ENCODE measurements around the gene CIB4.

CIB4 gene

DNA sequence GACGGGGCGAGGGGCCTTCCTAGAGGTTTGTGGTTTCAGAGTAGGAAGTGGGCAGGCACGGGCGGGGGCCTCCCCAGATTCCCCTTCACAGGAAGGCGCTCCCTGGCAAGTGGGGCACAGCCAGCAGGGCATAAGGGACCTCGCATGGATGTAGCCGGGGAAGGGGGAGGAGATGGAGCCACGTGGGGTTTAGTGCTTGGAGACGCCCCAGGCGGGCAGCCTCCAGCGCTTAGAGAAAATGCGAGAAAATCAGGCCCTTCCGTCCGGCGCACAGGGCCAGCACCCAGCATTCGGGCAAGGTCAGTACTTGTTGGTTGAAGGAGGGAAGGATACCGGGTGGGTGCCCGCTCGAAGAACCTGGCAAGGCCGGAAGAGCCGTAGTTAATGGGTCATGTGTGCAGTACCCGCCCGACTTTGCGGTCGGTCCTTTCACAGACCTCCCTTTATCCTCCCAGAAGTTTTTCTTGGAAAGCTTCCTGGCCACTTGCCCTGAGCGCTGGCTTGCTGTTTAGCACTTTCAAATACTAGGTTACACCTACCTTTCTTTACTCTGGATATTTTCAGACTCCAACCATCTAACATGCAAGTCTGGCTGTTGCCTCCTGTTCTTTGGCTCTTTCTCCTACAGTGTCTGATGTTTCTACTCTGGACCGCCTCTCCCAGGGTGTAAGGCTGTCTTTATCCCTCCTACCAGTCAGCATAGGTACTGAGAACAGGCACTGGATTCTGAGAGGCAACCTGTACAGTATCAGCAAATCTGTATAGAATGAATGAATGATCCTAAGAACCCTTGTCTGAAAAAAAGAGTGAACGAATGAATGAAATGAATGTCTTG, 78.1 kb downstream of the CIB4 start:
- TF ChIP-seq RARB (CRISPR knock-in tag; IDR thresholded peaks at IDR 0.05) (no peak), CREB5 (CRISPR knock-in tag; IDR thresholded peaks at IDR 0.05; ENCODE audit: low read depth) (no peak), ZNF565 (CRISPR knock-in tag; conservative IDR thresholded peaks at IDR 0.05; ENCODE audit: low read depth) (no peak), OSR1 (CRISPR knock-in tag; IDR thresholded peaks at IDR 0.05) (no peak), SNAI2 (CRISPR knock-in tag; IDR thresholded peaks at IDR 0.05) (no peak), TOX (CRISPR knock-in tag; IDR thresholded peaks at IDR 0.05; ENCODE audit: borderline replicate concordance) (no peak), GLIS3 (CRISPR knock-in tag; IDR thresholded peaks at IDR 0.05) (no peak), BACH2 (CRISPR knock-in tag; IDR thresholded peaks at IDR 0.05; ENCODE audit: borderline replicate concordance) (no peak), ZNF8 (CRISPR knock-in tag; IDR thresholded peaks at IDR 0.05) (no peak), ARNTL (CRISPR knock-in tag; IDR thresholded peaks at IDR 0.05; ENCODE audit: borderline replicate concordance, low read depth) (no peak)
- ATAC-seq, result no peak

DNA sequence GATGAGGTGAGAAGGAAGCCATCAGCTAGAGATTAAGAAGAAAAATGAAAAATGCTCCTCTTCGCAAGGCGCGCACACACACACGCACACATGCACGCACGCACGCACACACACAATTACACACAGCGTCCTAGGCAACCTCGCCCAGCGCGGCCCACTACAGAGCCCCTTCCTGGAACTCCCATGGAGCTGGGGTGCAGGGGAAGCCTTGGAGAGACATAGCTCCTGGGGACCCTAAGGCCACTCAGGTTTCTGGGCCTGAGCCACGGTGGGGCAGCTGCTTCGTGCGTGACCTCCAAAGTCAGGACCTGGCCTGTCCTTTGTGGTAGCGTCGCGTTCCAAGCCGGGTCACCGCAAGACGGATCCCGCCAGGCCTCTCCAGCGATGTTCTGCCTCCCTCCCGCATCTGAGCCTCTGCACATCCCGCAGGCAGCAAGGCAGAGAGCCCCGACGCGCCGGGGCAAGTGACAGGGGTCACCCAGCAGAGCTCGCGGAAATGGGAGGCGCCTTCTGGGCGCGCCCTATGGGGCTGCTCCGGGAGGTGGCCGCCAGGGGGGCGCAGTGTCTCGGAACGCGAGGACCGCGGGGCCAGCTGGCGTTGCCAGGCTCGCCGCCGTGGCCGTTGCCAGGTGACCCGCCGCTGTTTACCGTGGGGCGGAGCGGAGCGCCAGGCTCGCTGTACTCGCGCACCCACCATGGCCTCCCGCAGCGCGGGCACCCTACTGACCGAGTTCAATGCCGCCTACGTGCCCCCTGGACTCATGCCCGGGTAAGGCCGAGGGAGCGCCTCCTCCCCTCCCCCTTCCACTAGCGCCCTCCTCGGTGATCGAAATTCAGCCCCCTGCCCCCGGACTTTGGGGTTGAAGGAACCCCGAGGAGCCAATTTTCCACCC, 79.0 kb downstream of the CIB4 start:
- peak; percentile 73 for ATAC-seq
- TF ChIP-seq ZFP3 (CRISPR knock-in tag; IDR thresholded peaks at IDR 0.05), result no peak
- no peak for TF ChIP-seq PPARA (CRISPR knock-in tag; IDR thresholded peaks at IDR 0.05; ENCODE audit: borderline replicate concordance)
- no peak for TF ChIP-seq ZNF565 (CRISPR knock-in tag; conservative IDR thresholded peaks at IDR 0.05; ENCODE audit: low read depth)
- TF ChIP-seq SNAI2 (CRISPR knock-in tag; IDR thresholded peaks at IDR 0.05), result no peak
- TF ChIP-seq TCF4 (CRISPR knock-in tag; IDR thresholded peaks at IDR 0.05; ENCODE audit: borderline replicate concordance), result peak; percentile 25; the same call in 1 of the 2 replicates
- no peak for TF ChIP-seq ZNF8 (CRISPR knock-in tag; IDR thresholded peaks at IDR 0.05)

GRCh38 chr2:26561376-26561775, 79.8 kb downstream of the CIB4 start:
- no peak for ATAC-seq
- TF ChIP-seq OSR1 (CRISPR knock-in tag; IDR thresholded peaks at IDR 0.05), result no peak
- TF ChIP-seq ESRRG (CRISPR knock-in tag; IDR thresholded peaks at IDR 0.05), result no peak
- TF ChIP-seq, protein P1, sequence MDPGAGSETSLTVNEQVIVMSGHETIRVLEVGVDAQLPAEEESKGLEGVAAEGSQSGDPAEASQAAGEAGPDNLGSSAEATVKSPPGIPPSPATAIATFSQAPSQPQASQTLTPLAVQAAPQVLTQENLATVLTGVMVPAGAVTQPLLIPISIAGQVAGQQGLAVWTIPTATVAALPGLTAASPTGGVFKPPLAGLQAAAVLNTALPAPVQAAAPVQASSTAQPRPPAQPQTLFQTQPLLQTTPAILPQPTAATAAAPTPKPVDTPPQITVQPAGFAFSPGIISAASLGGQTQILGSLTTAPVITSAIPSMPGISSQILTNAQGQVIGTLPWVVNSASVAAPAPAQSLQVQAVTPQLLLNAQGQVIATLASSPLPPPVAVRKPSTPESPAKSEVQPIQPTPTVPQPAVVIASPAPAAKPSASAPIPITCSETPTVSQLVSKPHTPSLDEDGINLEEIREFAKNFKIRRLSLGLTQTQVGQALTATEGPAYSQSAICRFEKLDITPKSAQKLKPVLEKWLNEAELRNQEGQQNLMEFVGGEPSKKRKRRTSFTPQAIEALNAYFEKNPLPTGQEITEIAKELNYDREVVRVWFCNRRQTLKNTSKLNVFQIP (CRISPR knock-in tag; IDR thresholded peaks at IDR 0.05; ENCODE audit: borderline replicate concordance, low read depth), result no peak
- no peak for TF ChIP-seq ZNF8 (CRISPR knock-in tag; IDR thresholded peaks at IDR 0.05)
- TF ChIP-seq ZNF565 (CRISPR knock-in tag; conservative IDR thresholded peaks at IDR 0.05; ENCODE audit: low read depth), result no peak
- no peak for TF ChIP-seq ZFP3 (CRISPR knock-in tag; IDR thresholded peaks at IDR 0.05)
- TF ChIP-seq CSRNP3 (CRISPR knock-in tag; IDR thresholded peaks at IDR 0.05), result no peak
- no peak for TF ChIP-seq PATZ1 (CRISPR knock-in tag; IDR thresholded peaks at IDR 0.05; ENCODE audit: borderline replicate concordance)
- TF ChIP-seq ZFP30 (CRISPR knock-in tag; IDR thresholded peaks at IDR 0.05), result no peak
- TF ChIP-seq ARNTL (CRISPR knock-in tag; IDR thresholded peaks at IDR 0.05; ENCODE audit: borderline replicate concordance, low read depth), result no peak
- TF ChIP-seq PPARA (CRISPR knock-in tag; IDR thresholded peaks at IDR 0.05; ENCODE audit: borderline replicate concordance), result no peak
- TF ChIP-seq TOX (CRISPR knock-in tag; IDR thresholded peaks at IDR 0.05; ENCODE audit: borderline replicate concordance), result no peak
- no peak for TF ChIP-seq TSHZ2 (CRISPR knock-in tag; IDR thresholded peaks at IDR 0.05)
- TF ChIP-seq TCF4 (CRISPR knock-in tag; IDR thresholded peaks at IDR 0.05; ENCODE audit: borderline replicate concordance), result no peak
- no peak for TF ChIP-seq ISL1 (CRISPR knock-in tag; IDR thresholded peaks at IDR 0.05)

Measured in SK-N-SH treated with all-trans-retinoic acid at 6 μM for 48 hours (cell line).